GM19467 (cell line): ENCODE data around the gene POLR3B.
A peak's percentile ranks its signal among the peaks of the same experiment; 100 is the strongest.
"Not testable (repeated sequence)": the region's sequence is repeated elsewhere in the genome, so short reads cannot be mapped to it uniquely, and the experiment has no call there.

Experiments used
- ATAC-seq: cut with Tn5 transposase; IDR thresholded peaks from one replicate; pipeline ENCODE4 v1.9.1; 2021; ENCODE audit warnings: mild to moderate bottlenecking, moderate library complexity; ENCODE audit not compliant: unreplicated experiment

The POLR3B gene

DNA sequence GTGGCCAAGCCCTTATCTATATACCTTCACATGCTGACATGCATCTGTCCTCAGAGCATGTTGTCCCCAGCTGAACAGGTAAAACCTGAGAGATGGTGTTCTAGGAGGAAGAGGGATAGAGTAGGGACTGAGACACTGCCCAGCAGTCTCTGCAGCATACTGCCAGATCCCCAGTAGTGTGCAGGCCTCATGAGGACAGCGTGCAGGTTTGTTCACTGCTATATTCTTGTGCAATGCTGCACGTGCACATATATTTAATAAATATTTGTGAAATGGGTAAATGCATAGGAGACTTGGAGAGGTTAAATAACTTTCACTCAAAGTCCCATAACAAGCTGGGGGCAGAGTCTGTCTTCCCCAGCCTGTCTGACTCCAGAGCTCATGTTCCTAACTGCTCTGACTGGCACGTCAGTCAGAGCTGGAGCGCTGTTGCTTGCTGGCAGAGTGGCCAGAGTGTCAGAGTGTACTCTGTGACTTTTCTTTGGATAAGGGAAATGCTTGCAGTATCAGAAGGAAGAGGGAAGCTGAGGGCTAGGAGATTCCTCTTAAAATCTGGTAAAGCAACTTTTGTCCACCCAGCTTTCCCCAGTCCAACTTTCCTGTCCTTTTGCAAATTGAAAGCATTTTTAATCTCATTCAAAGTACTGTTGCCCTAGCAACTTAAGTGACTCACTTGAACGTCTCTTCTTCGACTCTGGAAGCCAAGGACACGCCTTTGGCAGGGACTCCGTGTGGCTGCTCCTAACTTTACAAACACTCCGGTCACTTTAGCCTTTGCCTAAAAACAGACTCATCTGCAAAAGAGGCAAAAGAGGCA lies 14.9 kb upstream of the POLR3B start:
- ATAC-seq = no peak

DNA sequence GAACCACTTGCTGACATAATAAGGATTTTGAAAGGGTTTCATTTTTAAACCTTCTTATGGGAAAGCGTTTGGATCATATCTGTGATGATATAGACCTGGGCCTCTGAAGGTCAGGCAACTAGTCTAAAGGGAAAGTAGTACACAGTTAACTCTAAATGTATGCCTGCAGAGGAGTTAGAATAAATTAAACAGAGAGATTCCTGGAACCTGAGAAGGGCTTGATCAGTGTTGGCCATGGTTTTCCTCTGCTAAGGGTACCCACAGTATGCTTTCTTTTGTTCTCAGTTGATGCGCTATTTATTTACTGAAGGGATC lies 14.4 kb upstream of the POLR3B start:
- no peak for ATAC-seq

DNA sequence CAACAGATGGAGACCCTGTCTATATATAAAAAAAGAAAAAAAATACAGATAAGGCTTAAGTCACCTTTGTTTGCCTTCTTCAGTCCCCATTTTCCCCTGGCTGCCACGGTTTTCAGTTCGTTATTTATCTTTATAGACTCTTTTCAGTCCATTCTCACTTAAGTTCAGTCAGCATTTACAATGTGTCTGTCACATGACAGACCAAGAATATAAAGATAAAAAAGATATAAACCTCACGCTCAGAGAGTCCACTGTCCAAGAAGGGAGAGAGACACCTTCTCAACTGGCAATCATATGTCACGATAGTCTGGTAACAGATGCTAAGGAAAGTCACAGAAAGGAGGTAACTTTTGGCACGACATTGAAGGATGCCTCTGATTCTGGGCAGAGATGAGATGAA lies 13.4 kb upstream of the POLR3B start:
- no peak for ATAC-seq

DNA sequence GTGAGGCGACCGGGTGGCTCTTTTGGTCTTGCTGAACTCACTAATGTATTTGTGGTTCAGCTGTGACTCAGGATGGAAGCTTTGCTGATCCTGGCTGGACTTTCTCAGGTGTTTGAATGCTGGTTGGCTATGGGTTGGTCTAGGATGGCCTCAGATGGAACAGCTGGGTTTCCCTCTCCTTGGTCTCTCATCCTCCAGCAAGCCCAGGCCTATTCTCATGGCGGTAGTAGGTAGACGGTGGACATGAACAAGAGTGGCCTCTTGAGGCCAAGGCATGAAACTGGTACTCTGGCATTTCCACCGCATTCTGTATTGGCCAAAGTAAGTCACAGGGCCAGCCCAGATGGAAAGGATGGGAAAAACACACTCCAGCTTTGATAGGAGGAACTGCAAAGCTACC lies 11.8 kb upstream of the POLR3B start:
- ATAC-seq = no peak

DNA sequence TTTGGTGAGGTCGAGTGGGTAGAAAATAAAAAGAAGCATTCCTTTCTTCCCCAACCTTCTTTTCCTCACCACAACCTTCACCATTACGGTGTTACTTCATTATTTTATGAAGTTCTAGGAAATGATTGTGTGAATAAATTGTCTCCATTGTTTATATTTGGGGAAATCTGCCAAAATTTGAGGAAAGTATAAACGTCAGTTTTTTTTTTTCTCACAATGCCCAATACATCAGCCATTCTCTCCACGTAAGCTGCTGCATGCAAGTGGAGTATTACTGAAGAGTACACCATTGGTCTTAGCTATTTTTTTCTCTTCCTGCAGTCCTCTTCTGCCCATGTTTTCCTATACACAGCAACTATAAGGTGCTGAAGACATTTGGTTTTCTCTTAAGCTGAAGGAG lies 9.1 kb upstream of the POLR3B start:
- ATAC-seq = no peak

DNA sequence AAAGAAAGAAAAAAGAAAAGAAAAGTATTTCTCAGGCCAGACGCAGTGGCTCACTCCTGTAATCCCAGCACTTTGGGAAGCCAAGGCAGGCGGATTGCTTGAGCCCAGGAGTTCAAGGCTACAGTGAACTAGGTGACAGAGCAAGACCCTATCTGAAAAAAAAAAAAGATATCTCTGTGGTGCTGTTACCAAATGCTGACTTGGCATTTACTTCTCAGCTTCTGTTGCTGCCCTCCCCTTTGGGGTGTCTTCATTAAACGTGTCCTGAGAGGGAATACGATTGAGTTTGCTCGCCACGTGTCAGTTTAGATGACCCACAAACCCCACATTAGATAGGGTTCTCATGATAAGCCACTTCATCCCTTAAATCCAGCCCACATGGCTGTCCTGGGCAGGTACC lies 4.4 kb upstream of the POLR3B start:
- no peak for ATAC-seq

DNA sequence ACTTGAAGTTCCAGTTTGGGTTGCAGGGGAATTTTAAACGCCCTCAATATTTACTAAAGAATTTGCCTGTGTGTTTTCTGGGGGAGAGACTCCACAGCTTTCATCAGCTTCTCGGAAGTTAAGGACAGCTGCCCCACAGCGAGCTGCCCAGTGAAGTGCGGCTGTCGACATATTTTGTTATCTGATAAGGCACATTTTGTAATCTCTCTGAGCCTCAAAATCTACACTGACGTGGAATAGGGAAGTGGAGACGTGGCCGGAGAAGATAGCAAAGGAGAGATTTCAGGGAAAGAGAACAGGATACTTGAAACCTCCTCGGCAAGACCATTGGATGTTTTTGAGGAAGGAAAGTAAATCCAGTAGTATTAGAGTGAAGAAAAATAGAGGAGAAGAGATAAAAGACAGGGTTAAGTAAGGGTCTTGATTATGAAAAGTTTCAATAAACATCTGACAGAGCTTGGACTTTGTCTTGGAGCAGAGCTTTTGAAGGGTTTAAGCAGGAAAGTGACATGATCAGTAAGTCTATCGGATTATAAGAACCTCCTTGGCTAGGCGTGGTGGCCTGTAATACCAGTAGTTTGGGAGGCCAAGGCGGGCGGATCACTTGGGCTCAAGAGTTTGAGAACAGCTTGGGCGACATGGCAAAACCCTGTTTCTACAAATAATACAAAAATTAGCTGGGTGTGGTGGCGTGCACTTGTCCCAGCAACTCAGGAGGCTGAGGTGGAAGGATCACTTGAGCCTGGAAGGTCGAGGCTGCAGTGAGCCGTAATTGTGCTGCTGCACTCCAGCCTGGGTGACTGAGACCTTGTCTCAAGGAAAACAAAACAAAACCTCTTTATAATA lies 1.1 kb downstream of the POLR3B start:
- ATAC-seq = peak; percentile 9

DNA sequence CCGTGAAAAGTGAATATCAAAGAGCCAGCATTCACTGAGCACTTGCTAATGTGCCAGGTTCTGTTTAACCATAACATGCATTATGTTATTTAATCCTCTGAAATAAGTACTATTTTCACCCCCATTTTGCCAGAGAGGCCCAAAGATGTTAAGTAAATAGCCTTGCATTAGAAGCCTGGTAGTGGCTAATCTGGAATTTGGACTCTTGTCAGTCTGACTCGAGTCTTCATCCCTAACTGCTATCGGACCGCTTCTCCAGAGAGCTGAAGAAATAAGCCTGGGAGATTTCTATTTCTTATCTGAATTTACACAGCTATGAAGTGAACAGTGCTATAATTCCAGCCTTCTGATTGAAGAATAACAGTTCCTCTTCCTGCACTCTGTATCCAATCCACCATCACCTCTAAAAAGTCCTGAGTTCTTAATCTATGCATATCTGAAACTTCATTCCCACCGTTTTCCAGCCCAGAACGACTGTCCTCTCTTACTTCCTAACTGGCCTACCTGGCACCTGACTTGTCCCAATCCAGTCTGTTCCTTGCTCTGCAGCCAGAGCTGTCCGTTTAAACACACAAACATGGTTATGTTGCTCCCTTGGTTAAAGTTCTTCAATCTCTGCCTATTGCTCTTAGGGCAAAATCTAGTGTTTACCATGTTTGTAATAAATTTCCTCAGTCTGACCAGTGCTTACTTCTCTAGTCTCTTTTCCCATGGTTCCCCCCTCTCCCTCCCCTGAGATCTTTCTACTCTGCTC lies 2.3 kb downstream of the POLR3B start:
- no peak for ATAC-seq

DNA sequence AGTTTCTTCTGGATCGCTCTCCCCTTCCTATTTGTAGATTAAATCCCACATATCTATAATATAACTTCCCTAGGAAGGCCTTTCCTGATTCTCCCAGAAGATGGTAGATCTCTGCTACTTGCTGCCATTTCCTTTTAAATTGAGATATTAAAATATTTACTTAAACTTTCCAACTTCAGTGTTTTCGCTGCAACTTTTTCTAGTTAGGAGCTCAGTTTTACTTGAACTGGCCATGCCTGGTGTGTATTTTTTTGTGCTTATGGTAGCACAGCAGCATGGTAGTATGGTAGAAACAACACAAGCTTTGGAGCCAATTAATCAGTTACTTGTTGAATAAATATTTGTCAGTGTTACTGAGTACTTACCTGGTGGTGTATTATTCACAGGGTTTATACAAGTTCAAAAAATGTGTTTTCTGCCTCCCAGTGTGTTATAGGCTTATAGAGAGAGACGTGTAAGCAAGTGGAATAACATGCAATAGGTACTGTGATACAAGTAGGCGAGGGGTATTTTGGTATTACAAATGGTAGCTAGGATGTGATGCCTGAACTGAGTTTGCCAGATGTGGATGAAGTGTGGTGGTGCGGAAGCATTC lies 2.9 kb downstream of the POLR3B start:
- no peak for ATAC-seq

DNA sequence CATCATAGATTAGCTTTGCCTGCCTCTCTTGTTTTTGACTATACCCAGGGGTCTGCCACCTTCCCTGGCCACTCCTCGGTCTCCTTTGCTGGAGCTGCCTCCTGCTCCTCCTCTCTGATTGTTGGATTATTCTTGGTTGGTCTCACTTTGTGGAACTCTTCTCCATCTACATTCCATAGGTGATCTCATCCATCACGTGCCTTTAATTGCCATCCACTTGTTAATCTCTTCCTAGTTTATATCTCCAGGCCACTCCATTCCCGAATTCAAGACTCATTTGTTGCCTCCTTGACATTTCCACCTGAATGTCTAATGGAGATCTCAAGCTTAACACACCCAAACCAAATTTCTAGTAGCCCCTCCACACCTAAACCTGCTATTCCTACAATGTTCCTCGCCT lies 5.4 kb downstream of the POLR3B start:
- ATAC-seq = no peak

DNA sequence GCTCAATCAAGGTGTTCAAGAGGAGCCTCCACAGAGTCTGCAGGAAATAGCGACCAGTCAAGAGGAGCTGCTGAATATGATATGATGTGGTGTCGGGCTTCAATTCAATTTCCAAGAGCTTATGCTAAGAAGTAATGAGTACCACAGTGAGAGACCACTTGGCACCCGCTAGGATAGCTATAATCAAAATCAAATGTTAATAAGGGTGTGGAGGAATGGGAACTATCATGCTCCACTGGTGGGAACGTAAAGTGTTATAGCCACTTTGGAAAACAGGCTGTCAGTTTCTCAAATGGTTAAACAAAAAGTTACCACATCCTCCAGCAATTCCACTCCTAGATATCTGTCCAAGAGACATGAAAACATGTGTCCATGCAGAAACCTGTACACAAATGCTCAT lies 6.7 kb downstream of the POLR3B start:
- no peak for ATAC-seq

DNA sequence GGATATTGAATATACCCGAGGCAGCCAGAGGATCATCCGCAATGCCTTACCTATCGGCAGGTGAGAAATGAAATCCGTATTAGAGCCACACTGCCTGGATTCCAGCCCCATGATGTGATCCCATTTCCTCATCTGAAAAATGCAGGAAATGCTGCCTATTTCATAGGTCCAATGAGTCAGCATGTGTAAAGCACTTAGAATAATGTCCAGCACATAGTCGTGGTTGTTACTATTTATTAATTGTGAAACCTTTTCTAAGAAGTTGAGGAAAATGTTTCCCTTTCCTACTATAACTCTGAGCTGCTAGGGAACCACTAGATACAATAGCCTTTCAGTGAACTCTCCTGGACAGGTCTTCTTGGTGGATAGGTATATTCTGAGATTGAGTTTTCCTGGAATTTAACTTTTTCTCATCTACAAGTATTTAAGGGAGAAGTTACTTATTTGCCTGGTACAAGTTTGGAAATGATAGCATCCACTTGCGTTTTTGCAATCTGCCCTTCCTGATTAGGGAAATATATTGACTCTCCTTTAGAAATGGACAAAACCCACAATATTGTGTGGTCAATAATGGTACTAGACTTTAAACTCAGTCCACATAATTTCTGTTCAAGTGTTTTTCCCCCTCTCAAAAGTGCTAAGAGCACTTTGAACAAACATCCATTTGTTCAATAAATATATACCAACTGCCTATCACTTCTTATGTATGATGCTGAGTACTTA lies 12.2 kb downstream of the POLR3B start:
- no peak for ATAC-seq

DNA sequence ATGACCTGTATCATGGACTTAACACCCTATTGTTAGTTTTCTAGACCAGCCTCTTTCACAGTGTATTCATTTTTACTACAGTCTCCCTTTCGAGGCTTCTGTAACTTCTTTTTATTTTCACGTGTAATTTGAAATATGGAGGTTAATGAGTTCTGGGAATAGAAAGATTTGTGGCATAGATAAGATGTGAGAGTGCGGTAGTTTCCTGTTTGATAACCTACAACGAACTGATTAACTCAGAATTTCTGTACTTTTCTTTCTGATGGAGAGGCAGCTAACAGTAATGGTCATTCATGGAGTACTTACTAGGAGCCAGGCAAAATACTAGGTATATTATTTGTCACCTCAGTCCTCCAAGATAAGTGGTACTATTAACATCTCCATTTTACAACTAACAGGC lies 21.2 kb downstream of the POLR3B start:
- no peak for ATAC-seq

DNA sequence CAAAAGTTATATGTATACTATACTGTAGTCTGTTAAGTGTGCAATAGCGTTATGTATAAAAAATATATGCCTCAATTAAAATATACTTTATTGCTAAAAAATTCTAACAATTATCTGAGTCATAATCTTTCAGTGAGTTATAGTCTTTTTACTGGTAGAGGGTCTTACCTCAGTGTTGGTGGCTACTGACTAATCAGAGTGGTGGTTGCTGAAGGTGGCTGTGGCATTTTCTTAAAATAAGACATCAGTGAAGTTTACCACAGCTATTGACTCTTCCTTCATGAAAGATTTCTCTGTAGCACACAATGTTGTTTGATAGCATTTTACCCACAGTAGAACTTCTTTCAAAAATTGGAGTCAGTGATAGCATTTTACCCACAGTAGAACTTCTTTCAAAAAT lies 23.4 kb downstream of the POLR3B start:
- no peak for ATAC-seq

DNA sequence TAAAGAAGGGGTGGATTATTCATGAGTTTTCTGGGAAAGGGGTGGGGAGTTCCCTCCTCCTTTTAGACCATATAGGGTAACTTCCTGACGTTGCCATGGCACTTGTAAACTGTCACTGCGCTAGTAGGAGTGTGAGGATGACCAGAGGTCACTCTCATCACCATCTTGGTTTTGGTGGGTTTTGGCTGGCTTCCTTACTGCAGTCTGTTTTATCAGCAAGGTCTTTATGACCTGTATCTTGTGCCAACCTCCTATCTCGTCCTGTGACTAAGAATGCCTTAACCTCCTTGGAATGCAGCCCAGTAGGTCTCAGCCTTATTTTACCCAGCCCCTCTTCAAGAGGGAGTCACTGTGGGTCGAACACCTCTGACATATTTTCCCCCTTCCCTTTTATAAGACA lies 24.3 kb downstream of the POLR3B start:
- ATAC-seq = not testable (repeated sequence)

DNA sequence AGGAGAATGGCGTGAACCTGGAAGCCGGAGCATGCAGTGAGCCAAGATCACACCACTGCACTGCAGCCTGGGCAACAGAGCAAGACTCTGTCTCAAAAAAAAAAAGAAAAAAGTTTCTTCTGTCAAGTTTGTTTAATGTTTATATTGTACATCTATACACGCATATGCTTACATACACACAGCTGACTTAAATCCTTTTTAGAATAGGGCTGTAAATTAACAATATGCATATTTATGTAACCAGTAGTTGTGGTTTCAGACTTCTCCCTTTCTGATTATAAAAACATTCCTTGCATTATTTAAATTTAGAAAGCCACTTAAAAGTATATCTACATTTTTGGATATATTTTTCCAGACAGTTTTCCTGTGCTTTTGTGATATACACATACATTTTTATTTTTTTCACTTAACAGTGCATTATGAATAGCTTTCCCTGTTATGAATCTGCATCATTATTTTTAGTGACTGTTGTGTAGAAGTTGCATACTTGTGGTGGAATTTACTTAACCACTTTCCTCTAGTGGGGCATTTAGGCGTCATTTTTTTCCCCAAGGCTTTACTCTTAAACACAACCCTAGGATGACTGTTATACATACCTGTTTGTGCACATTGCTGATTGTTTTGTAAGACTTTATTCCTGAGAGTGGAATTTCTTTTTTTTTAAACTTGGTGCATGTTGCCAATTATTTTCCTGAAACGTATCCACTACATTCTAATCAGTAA lies 29.4 kb downstream of the POLR3B start:
- ATAC-seq = no peak

DNA sequence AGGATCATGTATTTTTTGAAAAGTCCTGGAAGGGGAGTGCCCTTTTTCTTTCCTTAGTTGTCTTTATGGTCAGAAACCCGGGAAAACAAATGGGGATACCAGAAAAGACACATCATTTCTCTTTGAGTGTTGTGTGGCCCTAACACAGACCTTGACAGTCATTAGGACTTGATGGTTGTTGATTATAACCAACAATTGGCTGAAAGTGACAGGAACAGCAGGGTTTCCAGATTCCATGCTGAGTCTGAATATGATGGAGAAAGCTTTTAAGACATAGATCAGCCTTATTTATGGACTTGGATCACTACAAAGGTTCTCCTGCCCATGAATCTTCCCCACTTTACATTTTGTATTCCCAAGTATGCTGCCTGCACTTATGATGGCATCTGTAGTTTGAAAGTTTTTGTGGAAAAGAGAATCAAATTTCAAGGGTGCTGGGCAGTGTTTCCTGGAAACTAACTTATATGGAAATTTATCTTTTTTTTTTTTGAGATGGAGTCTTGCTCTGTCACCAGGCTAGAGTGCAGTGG lies 30.4 kb downstream of the POLR3B start:
- no peak for ATAC-seq

DNA sequence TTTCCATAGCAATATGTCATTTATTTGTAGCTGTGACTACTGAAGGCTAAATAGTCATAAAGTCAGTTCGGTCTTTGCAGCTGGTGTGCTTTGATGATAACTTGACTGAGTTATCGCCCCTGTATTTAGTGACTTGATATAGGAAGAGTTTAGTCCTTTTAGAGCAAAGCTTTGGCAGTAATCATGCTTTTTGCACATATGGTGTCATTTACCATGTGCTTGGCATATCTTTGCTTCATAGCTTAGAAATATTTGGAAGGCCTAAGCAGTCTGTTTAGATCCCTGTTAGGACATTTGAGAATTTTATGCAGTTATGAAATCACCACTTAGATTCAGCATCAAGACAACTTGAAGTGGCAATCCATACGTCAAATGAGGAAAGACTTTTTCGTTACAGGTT lies 31.6 kb downstream of the POLR3B start:
- no peak for ATAC-seq

DNA sequence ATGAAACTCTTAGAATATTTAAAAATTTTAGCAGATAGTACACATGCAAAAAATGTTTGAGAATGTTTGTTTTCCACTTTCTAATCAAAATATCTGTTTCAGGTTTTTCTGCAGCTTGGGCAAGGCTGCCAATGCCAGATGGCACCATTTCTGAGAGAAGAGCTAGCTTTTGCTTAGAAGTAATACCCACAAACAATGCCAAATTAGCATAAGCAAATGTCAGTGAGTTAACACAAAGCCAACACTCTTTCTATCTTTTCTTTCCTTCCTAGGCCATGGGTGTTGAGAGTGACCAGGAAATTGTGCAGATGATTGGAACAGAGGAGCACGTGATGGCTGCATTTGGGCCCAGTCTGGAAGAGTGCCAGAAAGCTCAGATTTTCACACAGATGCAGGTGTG lies 35.2 kb downstream of the POLR3B start:
- no peak for ATAC-seq

DNA sequence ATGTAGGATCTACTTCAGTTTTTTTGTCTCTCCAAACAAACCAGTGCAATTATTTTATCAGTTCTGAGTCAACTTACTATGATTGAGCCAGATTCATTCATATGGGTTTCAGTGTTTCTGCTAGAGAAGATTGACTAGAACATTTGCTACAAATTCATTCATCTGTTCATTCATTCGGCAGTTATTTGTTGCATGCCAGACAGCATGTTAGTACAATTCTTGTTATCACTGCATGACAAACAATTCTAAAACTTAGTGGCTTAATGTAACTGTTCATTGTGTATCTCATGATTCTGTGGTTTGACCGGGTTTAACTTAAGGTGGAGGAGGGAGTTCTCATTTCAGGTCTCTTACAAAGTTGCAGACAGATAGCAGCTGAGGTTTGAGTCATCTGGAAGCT lies 52.3 kb downstream of the POLR3B start:
- ATAC-seq = no peak
